Mesodermal cell (in vitro differentiated cells): ENCODE data around the gene PCSK5.

Experiments
- H3K27ac ChIP-seq: 2 replicates; pipeline ENCODE4 v1.7.0; 2013; ENCODE audit warnings: mild to moderate bottlenecking, low read depth, low read length, moderate library complexity; ENCODE audit not compliant: severe bottlenecking
- H3K36me3 ChIP-seq: 2 replicates; pipeline ENCODE4 v1.7.1; 2013; ENCODE audit warnings: mild to moderate bottlenecking, low read length, moderate library complexity; ENCODE audit not compliant: control insufficient read depth, insufficient read depth
- H3K4me1 ChIP-seq: one replicate; pipeline ENCODE4 v1.7.1; 2013; ENCODE audit warnings: mild to moderate bottlenecking, low read length; ENCODE audit not compliant: insufficient read depth, control insufficient read depth, poor library complexity, severe bottlenecking
- H3K4me3 ChIP-seq: 2 replicates; pipeline ENCODE4 v1.7.0; 2013; ENCODE audit warnings: low read length, control low read depth, mild to moderate bottlenecking; ENCODE audit not compliant: insufficient read depth, poor library complexity, severe bottlenecking; ENCODE audit errors: extremely low read depth
- H3K9me3 ChIP-seq: 2 replicates; pipeline ENCODE4 v1.7.1; 2013; ENCODE audit warnings: mild to moderate bottlenecking, low read length, moderate library complexity; ENCODE audit not compliant: control insufficient read depth
- WGBS, 2 experiments: methylation state at CpG; one replicate each; pipeline ENCODE4 v1.1.5; 2013; ENCODE audit warnings: missing lambda C conversion rate in 2 of 2; ENCODE audit not compliant: insufficient coverage in 2 of 2; 5-methylcytosine and 5-hydroxymethylcytosine counted together

The PCSK5 gene

DNA sequence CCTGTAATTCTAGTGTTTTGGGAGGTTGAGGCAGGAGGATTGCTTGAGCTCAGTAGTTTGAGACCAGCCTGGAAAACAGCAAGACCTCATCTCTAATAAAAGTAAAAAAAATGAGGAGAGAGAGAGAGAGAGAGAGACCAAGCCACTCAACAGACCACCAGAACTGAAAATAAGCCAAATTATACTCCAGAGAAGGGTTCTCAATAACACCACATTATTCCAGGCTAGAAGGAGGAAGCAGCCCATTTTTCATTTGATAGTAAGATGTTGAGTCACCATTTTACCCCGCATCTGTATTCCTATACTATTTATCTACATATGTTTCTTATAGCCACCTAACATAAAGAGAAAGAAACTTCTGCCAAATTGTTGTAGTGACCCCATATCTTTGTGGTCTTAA is 134.8 kb downstream of the PCSK5 start:
- no peaks in the 10 kb centered on the region for H3K9me3 ChIP-seq
- H3K36me3 ChIP-seq: peaks cover 10% of the 10 kb centered on the region
- no CpG with 5 or more reads among the region's 1 CpG for WGBS, 2 experiments
- H3K27ac ChIP-seq: no peak overlapping the region
- H3K4me1 ChIP-seq: peaks cover 20% of the 10 kb centered on the region
- no peak overlapping the region for H3K4me3 ChIP-seq

DNA sequence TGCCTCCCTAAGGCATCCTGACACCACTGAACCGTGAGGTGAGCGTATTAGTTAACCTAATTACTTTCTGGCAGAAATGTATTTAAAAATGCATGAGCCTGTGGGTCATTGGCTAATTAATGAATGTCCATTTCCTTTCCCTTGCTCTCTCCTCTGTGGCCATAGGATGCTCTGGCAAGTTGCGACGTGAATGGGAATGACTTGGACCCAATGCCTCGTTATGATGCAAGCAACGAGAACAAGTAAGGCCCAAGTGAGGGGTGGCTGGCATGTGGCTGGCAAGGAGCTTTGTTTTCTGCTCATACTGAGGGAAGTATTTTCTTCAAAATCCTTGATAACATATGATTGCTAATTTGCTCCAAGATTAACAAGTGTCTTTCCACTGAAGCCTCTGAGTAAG is 136.3 kb downstream of the PCSK5 start:
- H3K27ac ChIP-seq: no peak overlapping the region
- WGBS, 2 experiments: 100% methylated on average over 2 of the region's 6 CpGs; no CpG with 5 or more reads in 1 of the 2 experiments
- no peak overlapping the region for H3K4me3 ChIP-seq
- H3K4me1 ChIP-seq: peaks cover 20% of the 10 kb centered on the region
- H3K36me3 ChIP-seq: peaks cover 10% of the 10 kb centered on the region
- H3K9me3 ChIP-seq: no peaks in the 10 kb centered on the region

- WGBS, 2 experiments: no CpG with 5 or more reads among the region's 5 CpGs
- peaks cover 10% of the 10 kb centered on the region for H3K36me3 ChIP-seq
- no peaks in the 10 kb centered on the region for H3K9me3 ChIP-seq
- H3K4me1 ChIP-seq: peaks cover 20% of the 10 kb centered on the region
- no peak overlapping the region for H3K4me3 ChIP-seq
- no peak overlapping the region for H3K27ac ChIP-seq
Measured at GRCh38 chr9:76027416-76027815, 136.9 kb downstream of the PCSK5 start.

GRCh38 chr9:76027861-76028260 is 137.4 kb downstream of the PCSK5 start:
- Histone ChIP-seq H3K4me1 (peaks cover 18% of the 10 kb centered on the region), H3K9me3 (no peaks in the 10 kb centered on the region), H3K27ac (no peak overlapping the region), H3K4me3 (no peak overlapping the region), H3K36me3 (peaks cover 10% of the 10 kb centered on the region)
- 83 to 100% methylated on average over 1 of the region's 2 CpGs for WGBS, 2 experiments

- 90% methylated on average over 3 of the region's 6 CpGs; no CpG with 5 or more reads in 1 of the 2 experiments for WGBS, 2 experiments
- H3K9me3 ChIP-seq: no peaks in the 10 kb centered on the region
- H3K36me3 ChIP-seq: peaks cover 12% of the 10 kb centered on the region
- no peak overlapping the region for H3K4me3 ChIP-seq
- no peaks in the 10 kb centered on the region for H3K4me1 ChIP-seq
- no peak overlapping the region for H3K27ac ChIP-seq
Measured at GRCh38 chr9:76032038-76032796, 141.7 kb downstream of the PCSK5 start.

- no peaks in the 10 kb centered on the region for H3K4me1 ChIP-seq
- WGBS, 2 experiments: 100% methylated on average over 1 of the region's 6 CpGs; no CpG with 5 or more reads in 1 of the 2 experiments
- H3K9me3 ChIP-seq: no peaks in the 10 kb centered on the region
- H3K4me3 ChIP-seq: no peak overlapping the region
- peaks cover 8% of the 10 kb centered on the region for H3K36me3 ChIP-seq
- H3K27ac ChIP-seq: no peak overlapping the region
Measured at GRCh38 chr9:76032797-76033373, 142.4 kb downstream of the PCSK5 start.

DNA sequence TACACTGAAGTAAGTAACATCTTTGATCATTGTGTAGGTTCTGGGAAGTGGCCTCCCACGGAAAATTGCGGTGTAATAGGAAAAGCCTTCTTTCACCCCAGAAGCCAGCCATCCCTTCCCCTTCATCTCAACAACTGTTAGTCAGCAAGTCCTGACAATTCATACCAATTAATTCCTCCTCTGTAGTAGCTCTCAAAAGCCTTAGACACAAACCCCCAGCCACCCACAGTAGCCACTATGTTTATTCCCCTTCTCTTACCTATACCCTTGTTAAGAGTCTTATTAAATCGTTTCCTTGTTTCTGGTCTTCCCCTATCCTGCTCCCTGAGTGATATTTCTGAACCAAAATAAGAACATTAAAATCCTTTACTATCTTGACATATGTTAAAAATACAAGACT is 143.6 kb downstream of the PCSK5 start:
- H3K4me1 ChIP-seq: no peaks in the 10 kb centered on the region
- no peak overlapping the region for H3K4me3 ChIP-seq
- H3K9me3 ChIP-seq: no peaks in the 10 kb centered on the region
- no peak overlapping the region for H3K27ac ChIP-seq
- H3K36me3 ChIP-seq: peaks cover 8% of the 10 kb centered on the region
- WGBS, 2 experiments: 80 to 100% methylated on average over 1 to 2 of the region's 3 CpGs

DNA sequence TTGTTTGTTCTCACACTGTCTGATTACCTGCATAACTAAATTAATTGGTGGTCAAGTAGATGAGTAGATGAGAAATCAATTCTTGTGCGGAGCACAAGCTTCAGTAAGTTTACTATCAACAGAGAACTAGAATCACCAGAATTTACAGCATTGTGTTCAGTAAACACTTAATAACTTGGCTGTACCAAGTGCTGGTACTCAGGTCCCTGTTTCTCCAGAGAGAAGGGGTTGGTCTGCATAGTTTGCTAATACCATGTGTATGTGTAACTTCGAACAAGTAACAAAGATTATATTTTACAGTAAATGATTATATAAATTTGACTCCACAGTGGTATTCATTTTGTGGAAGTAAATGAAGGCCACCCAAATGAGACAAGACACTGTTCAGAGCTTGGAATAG is 146.3 kb downstream of the PCSK5 start:
- H3K36me3 ChIP-seq: peaks cover 8% of the 10 kb centered on the region
- no peak overlapping the region for H3K27ac ChIP-seq
- no peaks in the 10 kb centered on the region for H3K9me3 ChIP-seq
- no peak overlapping the region for H3K4me3 ChIP-seq
- 75% methylated on average over 1 of the region's 2 CpGs; no CpG with 5 or more reads in 1 of the 2 experiments for WGBS, 2 experiments
- H3K4me1 ChIP-seq: no peaks in the 10 kb centered on the region

DNA sequence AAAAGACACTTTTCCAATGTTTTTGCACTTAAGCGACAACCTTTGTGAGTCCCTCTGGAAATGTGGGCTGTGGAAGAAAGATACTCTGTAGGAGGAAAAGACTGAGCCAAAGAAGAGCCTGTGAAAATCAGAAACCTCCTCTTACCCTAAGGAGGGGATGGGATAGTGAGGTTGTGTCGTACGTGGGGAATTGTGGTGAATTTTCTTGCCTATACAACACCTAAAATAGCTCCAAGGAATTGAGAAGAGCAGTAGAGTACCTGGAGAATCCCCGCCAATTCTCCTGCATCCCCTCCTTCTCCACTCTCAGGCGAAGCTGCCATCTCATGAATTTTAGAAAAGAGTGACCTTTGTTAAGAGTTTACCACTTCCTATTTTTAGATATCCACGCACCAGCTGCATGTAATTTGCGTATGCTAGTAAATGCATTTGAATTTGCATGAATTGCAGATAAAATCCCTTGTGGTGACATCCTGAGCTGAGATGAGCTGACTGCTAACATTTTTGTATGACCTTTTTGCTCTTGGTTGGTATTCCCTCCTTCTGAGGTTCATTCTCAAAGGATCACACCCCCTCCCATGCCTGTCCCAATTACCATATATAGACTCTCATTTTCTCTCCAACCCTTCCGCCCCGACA is 147.2 kb downstream of the PCSK5 start:
- Histone ChIP-seq H3K36me3 (peaks cover 8% of the 10 kb centered on the region), H3K9me3 (no peaks in the 10 kb centered on the region), H3K4me3 (no peak overlapping the region), H3K4me1 (no peaks in the 10 kb centered on the region), H3K27ac (no peak overlapping the region)
- 92 to 100% methylated on average over 1 to 4 of the region's 9 CpGs for WGBS, 2 experiments

DNA sequence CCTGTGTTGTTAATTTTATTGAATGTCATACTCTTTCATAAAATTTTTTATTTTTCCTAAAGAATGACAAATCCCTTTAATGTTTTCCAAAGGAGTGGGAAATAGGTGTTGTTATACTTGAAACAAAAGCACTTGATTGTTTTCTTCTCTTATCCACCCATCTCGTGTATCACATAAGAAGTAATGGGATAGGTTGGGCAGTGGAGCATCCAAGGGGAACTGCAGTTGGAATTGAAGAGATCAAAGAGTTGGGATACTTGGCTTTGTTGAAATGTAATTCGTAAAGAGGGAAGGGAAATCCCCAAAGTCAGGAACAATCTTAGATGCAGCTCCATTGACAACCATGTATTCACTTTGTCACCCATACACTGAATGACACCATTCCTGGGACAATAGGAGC is 148.0 kb downstream of the PCSK5 start:
- Histone ChIP-seq H3K4me1 (no peaks in the 10 kb centered on the region), H3K4me3 (no peak overlapping the region), H3K9me3 (no peaks in the 10 kb centered on the region), H3K27ac (no peak overlapping the region), H3K36me3 (peaks cover 8% of the 10 kb centered on the region)
- WGBS, 2 experiments: 60% methylated on average over 1 of the region's 2 CpGs; no CpG with 5 or more reads in 1 of the 2 experiments
